Suprapubic skin (tissue), 3 donors: ENCODE data around the gene RAB8A.

Experiments
- CTCF ChIP-seq, 2 donors: fragments of 200-600 bp in 1 of 2; fragments of 450-650 bp in 1 of 2; sonication (generic) in 1 of 2; IDR thresholded peaks; one replicate each; pipeline ENCODE4 v1.5.1; 2016 to 2019; ENCODE audit warnings: antibody characterized with exemption in 2 of 2, mild to moderate bottlenecking in 1 of 2, moderate library complexity in 1 of 2
- POLR2A ChIP-seq, 2 donors: fragments of 450-650 bp; IDR thresholded peaks; one replicate each; pipeline ENCODE4 v1.6.1; 2017; ENCODE audit warnings: antibody characterized with exemption in 2 of 2, mild to moderate bottlenecking in 2 of 2, moderate library complexity in 2 of 2

- TF ChIP-seq CTCF (IDR thresholded peaks at IDR 0.05) (no peak), POLR2A (IDR thresholded peaks at IDR 0.05) (no peak)
Measured at GRCh38 chr19:16127776-16128371, 16.2 kb downstream of the RAB8A start.
